NCI-H2171 (cell line): ENCODE data around the gene SPRED2.

Source experiments
- DNase-seq: peaks from one replicate; lab custom pipeline; 2025; lab: John Stamatoyannopoulos, UW

SPRED2 gene

GRCh38 chr2:65442420-65443020, 10.1 kb upstream of the SPRED2 start:
- no peak for DNase-seq

- no peak for DNase-seq
These were observed 5.9 kb upstream of the SPRED2 start for GRCh38 chr2:65438137-65438899.

GRCh38 chr2:65437392-65438135, 5.2 kb upstream of the SPRED2 start:
- DNase-seq, result no peak

GRCh38 chr2:65436824-65437221, 4.4 kb upstream of the SPRED2 start:
- no peak for DNase-seq

- peak; percentile 54 for DNase-seq
These were observed 3.9 kb upstream of the SPRED2 start for GRCh38 chr2:65436169-65436823.

- peak; percentile 79 for DNase-seq
These were observed 3.3 kb upstream of the SPRED2 start for GRCh38 chr2:65435625-65436168.

- DNase-seq, result no peak
These were observed 2.3 kb upstream of the SPRED2 start for GRCh38 chr2:65434592-65435241.

- DNase-seq, result peak; percentile 71
These were observed 775 bp downstream of the SPRED2 start for GRCh38 chr2:65431421-65432226.

- peak; percentile 75 for DNase-seq
These were observed 1.6 kb downstream of the SPRED2 start for GRCh38 chr2:65430603-65431420.

- DNase-seq, result peak; percentile 52
These were observed 2.4 kb downstream of the SPRED2 start for GRCh38 chr2:65429786-65430602.

GRCh38 chr2:65427532-65427931, 4.9 kb downstream of the SPRED2 start:
- no peak for DNase-seq

- no peak for DNase-seq
These were observed 7.1 kb downstream of the SPRED2 start for GRCh38 chr2:65425276-65425675.

GRCh38 chr2:65424391-65424790, 8.0 kb downstream of the SPRED2 start:
- DNase-seq, result no peak

- no peak for DNase-seq
These were observed 11.0 kb downstream of the SPRED2 start for GRCh38 chr2:65421432-65421748.

GRCh38 chr2:65420712-65421431, 11.5 kb downstream of the SPRED2 start:
- no peak for DNase-seq

- no peak for DNase-seq
These were observed 14.8 kb downstream of the SPRED2 start for GRCh38 chr2:65417509-65418085.

- peak; percentile 29 for DNase-seq
These were observed 15.5 kb downstream of the SPRED2 start for GRCh38 chr2:65416945-65417344.

GRCh38 chr2:65416321-65416720, 16.1 kb downstream of the SPRED2 start:
- DNase-seq, result no peak
